ENCODE data around the gene KLHL29. TPM values are rescaled to one million over a fixed set of nuclear protein-coding genes. Genes with fewer than 3 reads are reported as not detected.
A peak's percentile ranks its signal among the peaks of the same experiment; 100 is the strongest.

The KLHL29 gene
- total RNA-seq, 3 donors from 2014 or later, result 2.6 to 13.0 (median 5.5) TPM

DNA sequence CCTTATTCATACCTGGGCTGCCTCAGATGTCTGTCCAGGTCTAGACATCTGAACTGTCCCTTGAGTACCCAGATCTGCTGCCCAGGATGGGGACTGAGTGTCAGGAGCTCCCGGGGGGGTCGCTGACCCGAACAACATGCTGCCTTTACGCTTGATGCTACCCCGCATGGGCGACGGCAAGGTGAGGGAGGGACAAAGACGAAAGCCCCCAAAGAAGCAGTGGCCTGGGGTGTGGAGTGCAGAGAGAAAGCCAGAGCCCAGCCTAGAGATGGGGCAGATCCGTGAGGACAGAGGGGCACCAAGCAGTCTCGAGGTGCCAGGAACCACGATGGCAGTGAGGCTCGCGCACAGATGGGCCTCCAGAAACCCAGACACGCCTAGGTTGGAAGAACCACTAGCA lies 307.3 kb downstream of the KLHL29 start:
- no peaks in the 10 kb centered on the region for H3K4me1 ChIP-seq (ENCODE audit: low read depth)
- intact Hi-C loops (cut with DNase I, micrococcal nuclease), result no loop called here
- no peak overlapping the region for H3K4me3 ChIP-seq
- DNase-seq (peak in 2 of 3 donors; percentile 9 to 27), ATAC-seq (no peak)
- TF ChIP-seq CTCF (IDR thresholded peaks at IDR 0.05), result no peak
- H3K36me3 ChIP-seq (ENCODE audit: low read depth), result no peaks in the 10 kb centered on the region
- H3K9me3 ChIP-seq, result no peaks in the 10 kb centered on the region

GRCh38 chr2:23692851-23693605 lies 308.0 kb downstream of the KLHL29 start:
- intact Hi-C loops (cut with DNase I, micrococcal nuclease), result no loop called here
- peak in 2 of 3 donors; percentile 12 to 38 for DNase-seq

GRCh38 chr2:23693606-23693951 lies 308.6 kb downstream of the KLHL29 start:
- Histone ChIP-seq H3K4me3 (no peak overlapping the region), H3K9me3 (no peaks in the 10 kb centered on the region), H3K36me3 (ENCODE audit: low read depth) (no peaks in the 10 kb centered on the region), H3K4me1 (ENCODE audit: low read depth) (no peaks in the 10 kb centered on the region)
- no peak for TF ChIP-seq CTCF (IDR thresholded peaks at IDR 0.05)
- DNase-seq, result peak in 1 of 3 donors; percentile 26
- intact Hi-C loops (cut with DNase I, micrococcal nuclease), result no loop called here
- no peak for ATAC-seq

More at GRCh38 chr2:23692851-23693605, 308.0 kb downstream of the KLHL29 start:
- no peak for ATAC-seq
- H3K4me1 ChIP-seq (ENCODE audit: low read depth), result no peaks in the 10 kb centered on the region
- TF ChIP-seq CTCF (IDR thresholded peaks at IDR 0.05), result no peak
- H3K36me3 ChIP-seq (ENCODE audit: low read depth), result no peaks in the 10 kb centered on the region
- no peaks in the 10 kb centered on the region for H3K9me3 ChIP-seq
- no peak overlapping the region for H3K4me3 ChIP-seq

DNA sequence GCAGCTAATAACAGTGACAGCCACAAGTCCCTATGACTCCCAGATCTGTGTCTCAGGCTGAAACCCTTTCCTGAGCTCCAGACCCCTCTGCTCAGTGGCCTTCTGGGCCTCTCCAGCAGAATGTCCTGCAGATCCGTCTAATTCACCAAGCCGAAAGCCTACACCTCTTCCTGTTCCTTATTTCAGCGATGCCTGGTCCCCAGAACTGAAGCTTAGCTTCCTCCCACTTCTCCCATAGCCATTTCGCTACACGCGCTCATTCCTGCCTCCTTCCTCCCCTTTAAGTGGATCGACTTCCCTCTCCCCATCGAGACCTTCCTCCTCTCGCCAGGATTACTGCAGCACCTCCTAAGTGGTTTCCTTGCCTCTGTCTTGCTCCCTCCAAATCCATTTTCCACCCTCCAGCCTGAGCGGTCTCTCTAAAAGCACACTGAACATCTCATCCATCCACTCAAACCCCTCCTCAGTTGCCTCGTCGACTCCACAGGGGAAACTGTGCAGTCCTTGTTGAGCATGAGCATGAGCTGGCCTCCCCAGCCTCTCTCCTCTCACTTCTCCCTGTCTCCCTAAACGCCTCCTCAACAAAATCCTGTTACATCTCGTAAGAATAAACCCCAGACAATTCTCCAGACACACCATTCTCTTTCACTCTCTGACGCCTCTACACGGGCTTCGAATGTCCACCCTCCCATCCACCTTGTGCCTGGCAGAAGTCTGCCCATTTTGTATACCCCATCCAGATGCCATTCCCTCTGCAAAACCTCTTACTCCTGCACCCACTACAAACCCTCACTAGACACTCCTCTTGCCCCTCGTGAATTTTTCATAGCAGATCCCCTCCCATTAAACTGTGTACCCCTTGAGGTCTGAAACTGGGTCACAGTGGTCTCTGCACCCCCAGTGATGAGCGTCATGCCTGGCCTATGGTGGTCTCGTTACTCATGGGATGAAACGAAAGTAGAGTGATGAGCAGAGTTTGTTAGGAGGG lies 309.4 kb downstream of the KLHL29 start:
- DNase-seq, result peak in 1 of 3 donors; percentile 8
- no peak overlapping the region for H3K4me3 ChIP-seq
- TF ChIP-seq CTCF (IDR thresholded peaks at IDR 0.05), result no peak
- no peaks in the 10 kb centered on the region for H3K4me1 ChIP-seq (ENCODE audit: low read depth)
- no peaks in the 10 kb centered on the region for H3K36me3 ChIP-seq (ENCODE audit: low read depth)
- H3K9me3 ChIP-seq, result no peaks in the 10 kb centered on the region
- ATAC-seq, result no peak
- intact Hi-C loops (cut with DNase I, micrococcal nuclease), result no loop called here

- H3K9me3 ChIP-seq, result no peaks in the 10 kb centered on the region
- H3K4me3 ChIP-seq, result no peak overlapping the region
- H3K4me1 ChIP-seq (ENCODE audit: low read depth), result no peaks in the 10 kb centered on the region
- no peak for DNase-seq
- no peak for ATAC-seq
- intact Hi-C loops (cut with DNase I, micrococcal nuclease), result no loop called here
- no peaks in the 10 kb centered on the region for H3K36me3 ChIP-seq (ENCODE audit: low read depth)
- no peak for TF ChIP-seq CTCF (IDR thresholded peaks at IDR 0.05)
Observed at GRCh38 chr2:23695214-23695889, 310.4 kb downstream of the KLHL29 start.
